Vagina (tissue), 2 donors: ENCODE data around the gene SPR. TPM values are rescaled to one million over a fixed set of nuclear protein-coding genes. Genes with fewer than 3 reads are reported as not detected.

Experiments used
- DNase-seq, 2 donors: peaks; one replicate each; pipeline ENCODE4 v3.0.0-alpha.2; 2017; ENCODE audit errors: extremely low spot score in 2 of 2
- H3K27ac ChIP-seq: fragments of 200-600 bp; sonication (generic); one replicate; pipeline ENCODE4 v1.5.1; 2019
- H3K27me3 ChIP-seq: fragments of 200-600 bp; sonication (generic); one replicate; pipeline ENCODE4 v1.5.1; 2019
- H3K36me3 ChIP-seq, 2 donors: fragments of 200-600 bp; sonication (generic); one replicate each; pipeline ENCODE4 v1.5.1; 2017 to 2019
- H3K4me1 ChIP-seq: fragments of 200-600 bp; sonication (generic); one replicate; pipeline ENCODE4 v1.5.1; 2019
- H3K4me3 ChIP-seq, 2 donors: fragments of 200-600 bp; sonication (generic); 1 replicate in 1 of 2; 2 replicates in 1 of 2; pipeline ENCODE4 v1.5.1; 2016 to 2019
- H3K9me3 ChIP-seq: fragments of 200-600 bp; sonication (generic); one replicate; pipeline ENCODE4 v1.5.1; 2019
- CTCF ChIP-seq, 3 experiments: fragments of 450-650 bp in 2 of 3; fragments of 200-600 bp in 1 of 3; sonication (generic) in 1 of 3; IDR thresholded peaks; one replicate each; pipeline ENCODE4 v1.5.1; 2017 to 2019; ENCODE audit warnings: antibody characterized with exemption in 3 of 3, mild to moderate bottlenecking in 2 of 3, moderate library complexity in 2 of 3
- POLR2A ChIP-seq, 2 donors: fragments of 450-650 bp; IDR thresholded peaks; one replicate each; pipeline ENCODE4 v1.6.1; 2017; ENCODE audit warnings: antibody characterized with exemption in 2 of 2, mild to moderate bottlenecking in 2 of 2, moderate library complexity in 2 of 2
- POLR2AphosphoS5 ChIP-seq, 2 donors: sonication (generic); formaldehyde crosslinking; IDR thresholded peaks; one replicate each; pipeline ENCODE4 v1.9.0; 2017; ENCODE audit warnings: antibody characterized with exemption in 2 of 2, mild to moderate bottlenecking in 2 of 2, low read depth in 1 of 2; ENCODE audit not compliant: insufficient read depth in 1 of 2
- intact Hi-C: fragments of 100-400 bp; cut with DNase I; formaldehyde crosslinking; loops from one replicate; pipeline ENCODE4 v1.15.1; 2023
- total RNA-seq: library from RNA; depleted of rRNA; stranded (reverse); fragments of >200 nt; gene quantifications from one replicate; pipeline ENCODE4 v1.2.3, GENCODE V29; 2016

The SPR gene
- total RNA-seq, 1 donor from 2014 or later, result 45.7 TPM

DNA sequence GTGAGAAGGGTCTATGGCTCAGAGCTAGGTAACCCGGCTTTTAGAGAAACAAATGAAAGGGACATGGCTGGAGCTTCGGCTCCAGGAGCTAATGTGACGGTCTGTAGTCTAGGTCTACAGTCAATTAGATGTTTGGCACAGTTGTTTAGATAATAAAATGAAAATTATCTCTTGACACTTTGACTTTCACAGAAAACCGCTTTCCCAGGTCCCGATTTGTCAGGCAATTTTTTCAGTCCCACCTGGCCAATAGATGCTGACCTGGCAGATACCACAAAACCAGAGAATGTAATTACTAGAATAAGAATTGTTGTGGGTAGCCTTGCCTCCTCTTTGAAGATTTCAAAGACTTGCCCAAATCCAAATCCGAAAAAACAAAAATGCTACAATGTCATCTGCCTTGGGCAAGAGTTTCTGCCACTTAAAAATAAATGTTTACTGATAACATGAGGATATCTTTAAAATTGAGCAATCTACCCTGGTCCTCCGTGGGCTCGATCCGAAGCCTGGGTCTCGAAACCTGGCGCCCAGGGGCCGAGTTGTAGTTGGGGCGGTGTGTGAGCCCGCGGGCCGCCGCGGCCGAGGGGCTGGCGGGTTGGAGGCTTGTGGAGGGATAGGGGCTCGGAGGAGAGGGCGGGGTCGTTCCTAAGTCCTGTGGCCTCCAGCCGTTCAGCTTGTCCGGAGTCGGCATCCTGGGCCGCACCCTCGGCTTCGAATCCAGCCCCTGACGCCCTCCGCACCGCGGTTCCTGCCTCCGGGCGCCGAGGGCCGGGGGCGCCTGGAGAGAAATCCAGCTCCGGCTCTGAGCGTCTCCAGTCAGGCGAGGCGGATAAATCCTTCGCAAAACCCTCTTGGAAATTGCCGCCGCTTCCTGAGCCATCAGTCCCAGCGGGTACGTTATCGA lies 32.5 kb downstream of the SPR start:
- Histone ChIP-seq H3K27ac (no peak overlapping the region), H3K36me3 (no peaks in the 10 kb centered on the region), H3K4me3 (peak overlapping the region in 1 of 2 donors; percentile 26), H3K4me1 (peaks cover 66% of the 10 kb centered on the region), H3K9me3 (no peaks in the 10 kb centered on the region), H3K27me3 (peaks cover 51% of the 10 kb centered on the region)
- intact Hi-C loops, result no loop called here
- TF ChIP-seq CTCF (IDR thresholded peaks at IDR 0.05) (no peak), POLR2AphosphoS5 (IDR thresholded peaks at IDR 0.05; ENCODE audit: insufficient read depth in 1 of 2, low read depth in 1 of 2) (no peak), POLR2A (IDR thresholded peaks at IDR 0.05) (no peak)
- no peak for DNase-seq

- intact Hi-C loops, result no loop called here
- Histone ChIP-seq H3K4me3 (peak overlapping the region in 1 of 2 donors; percentile 26), H3K4me1 (peaks cover 66% of the 10 kb centered on the region), H3K36me3 (no peaks in the 10 kb centered on the region), H3K9me3 (no peaks in the 10 kb centered on the region), H3K27me3 (peaks cover 52% of the 10 kb centered on the region), H3K27ac (no peak overlapping the region)
- no peak for DNase-seq
- TF ChIP-seq POLR2A (IDR thresholded peaks at IDR 0.05) (no peak), POLR2AphosphoS5 (IDR thresholded peaks at IDR 0.05; ENCODE audit: insufficient read depth in 1 of 2, low read depth in 1 of 2) (peak in 1 of 2 donors; percentile 22), CTCF (IDR thresholded peaks at IDR 0.05) (no peak)
Observed at GRCh38 chr2:72920318-72921087, 33.3 kb downstream of the SPR start.

- Histone ChIP-seq H3K27me3 (peaks cover 45% of the 10 kb centered on the region), H3K4me1 (peaks cover 59% of the 10 kb centered on the region), H3K9me3 (no peaks in the 10 kb centered on the region), H3K4me3 (no peak overlapping the region), H3K27ac (no peak overlapping the region), H3K36me3 (no peaks in the 10 kb centered on the region)
- TF ChIP-seq POLR2A (IDR thresholded peaks at IDR 0.05) (no peak), CTCF (IDR thresholded peaks at IDR 0.05) (no peak), POLR2AphosphoS5 (IDR thresholded peaks at IDR 0.05; ENCODE audit: insufficient read depth in 1 of 2, low read depth in 1 of 2) (no peak)
- no peak for DNase-seq
- intact Hi-C loops, result no loop called here
Observed at GRCh38 chr2:72921088-72921851, 34.1 kb downstream of the SPR start.

DNA sequence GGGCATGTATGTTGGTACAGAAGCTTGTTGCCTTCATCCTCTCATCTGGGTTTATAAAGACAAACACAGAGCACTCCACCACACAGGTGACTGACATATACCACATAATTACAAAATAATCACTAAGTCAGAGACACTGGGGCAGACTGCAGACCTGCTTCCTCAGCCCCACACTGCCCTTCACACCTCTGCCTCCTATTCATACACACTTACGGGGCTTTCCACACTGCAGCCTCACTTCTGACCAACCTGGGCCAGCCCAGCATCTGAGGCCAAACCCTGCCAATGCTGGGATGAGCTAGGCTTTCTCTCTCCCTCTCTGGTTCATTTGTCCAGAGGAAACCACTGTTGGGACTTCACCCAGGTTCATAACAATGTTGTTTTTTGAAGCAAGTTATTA lies 34.6 kb downstream of the SPR start:
- H3K27me3 ChIP-seq, result peaks cover 40% of the 10 kb centered on the region
- no peak for DNase-seq

More for the DNA sequence above, 34.6 kb downstream of the SPR start:
- Histone ChIP-seq H3K4me3 (no peak overlapping the region), H3K4me1 (peaks cover 53% of the 10 kb centered on the region), H3K27ac (no peak overlapping the region), H3K9me3 (no peaks in the 10 kb centered on the region), H3K36me3 (no peaks in the 10 kb centered on the region)
- TF ChIP-seq POLR2A (IDR thresholded peaks at IDR 0.05) (no peak), POLR2AphosphoS5 (IDR thresholded peaks at IDR 0.05; ENCODE audit: insufficient read depth in 1 of 2, low read depth in 1 of 2) (no peak), CTCF (IDR thresholded peaks at IDR 0.05) (no peak)
- intact Hi-C loops, result no loop called here
